ENCODE measurements around the gene EDNRA.

Gene EDNRA

GRCh38 chr4:147594107-147594506 is 113.2 kb downstream of the EDNRA start:
- DNase-seq: no peak

Data from NCI-H2029 treated with DMSO at 0.1 percent for 48 hours (cell line).